Effector CD8-positive, alpha-beta T cell (primary cell): Measurements from ENCODE around the gene RER1.
A peak's percentile ranks its signal among the peaks of the same experiment; 100 is the strongest.

Experiments used
- DNase-seq: peaks from one replicate; lab custom pipeline; 2025; lab: John Stamatoyannopoulos, UW

RER1 gene

DNA sequence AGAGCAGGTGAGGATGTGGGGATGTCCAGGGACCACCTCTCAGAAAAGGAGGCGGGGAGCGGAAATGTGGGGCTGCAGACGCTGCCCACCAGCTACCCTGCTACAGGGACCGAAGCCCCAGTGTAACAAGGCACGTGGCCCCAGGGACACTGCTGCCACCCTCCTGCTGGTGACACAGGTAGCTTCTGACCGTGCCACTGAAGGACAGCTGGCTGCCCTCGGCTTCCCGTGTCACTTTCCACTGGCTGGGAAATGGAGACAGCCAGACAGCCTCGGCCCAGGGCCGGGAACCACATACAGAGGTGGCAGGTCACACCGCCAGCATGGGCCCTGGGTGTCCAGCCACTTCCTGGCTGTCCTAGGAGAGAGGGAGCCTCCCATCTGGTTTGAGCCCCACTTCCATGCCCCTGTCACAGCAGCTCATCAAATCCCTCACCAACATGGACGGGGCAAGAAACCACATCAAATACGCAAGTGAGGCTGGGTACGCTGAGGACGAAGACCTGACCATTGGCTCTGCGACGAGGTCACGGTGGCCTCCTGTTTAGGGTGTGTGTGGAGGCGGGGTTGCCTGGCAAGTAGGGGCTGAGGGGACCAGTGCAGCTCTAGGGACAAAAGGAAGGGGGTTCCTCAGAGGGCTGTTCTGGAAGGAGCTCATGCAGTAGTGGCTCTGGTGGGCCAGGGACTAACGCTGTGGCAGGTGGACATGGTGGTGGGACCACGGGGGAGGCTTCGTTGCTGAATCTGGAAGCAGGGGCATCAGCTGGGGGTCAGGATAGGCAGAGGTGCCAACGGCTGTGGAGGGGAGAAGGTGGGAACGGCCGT lies 15.7 kb downstream of the RER1 start:
- DNase-seq: no peak

GRCh38 chr1:2407991-2408275 lies 16.3 kb downstream of the RER1 start:
- no peak for DNase-seq

DNA sequence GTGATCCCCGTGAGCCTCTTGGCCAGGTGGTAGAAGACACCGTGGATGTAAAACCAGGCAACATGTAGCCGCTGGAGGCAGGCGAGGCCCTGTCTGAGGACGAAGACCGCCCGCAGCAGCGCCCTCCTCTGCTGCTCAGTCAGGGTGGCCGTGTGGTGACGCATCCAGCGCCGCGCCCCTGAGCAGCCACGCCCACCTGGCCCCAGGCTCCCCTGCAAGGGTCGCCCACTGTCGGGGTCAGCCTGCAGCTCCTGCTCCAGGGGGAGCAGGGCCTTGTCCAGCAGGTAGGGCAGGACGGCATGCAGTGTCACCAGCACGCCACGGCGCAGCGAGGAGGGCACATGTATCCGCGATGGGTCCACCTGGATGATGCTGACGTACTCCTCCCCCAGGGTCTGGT lies 16.8 kb downstream of the RER1 start:
- DNase-seq: no peak

DNA sequence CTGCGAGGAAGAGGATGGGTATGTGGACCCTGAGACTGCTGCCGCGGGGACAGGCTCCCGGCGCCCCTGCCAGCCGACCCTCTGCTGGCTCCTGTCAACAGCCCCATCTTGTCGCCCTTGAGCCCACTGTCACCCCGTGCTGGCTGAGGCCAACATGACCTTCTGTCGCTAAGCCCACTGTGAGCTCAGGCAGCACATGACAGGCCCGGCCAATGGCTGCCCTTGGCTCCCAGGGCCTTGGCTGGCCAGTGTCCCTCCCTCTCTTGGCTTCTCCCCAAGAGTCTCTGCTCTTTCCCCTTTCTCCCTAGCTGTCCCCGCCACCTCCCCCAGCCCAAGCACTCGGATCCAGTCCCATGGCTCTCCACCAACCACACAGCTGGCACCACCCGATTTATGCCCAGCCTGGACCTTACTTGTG lies 17.2 kb downstream of the RER1 start:
- DNase-seq: no peak

DNA sequence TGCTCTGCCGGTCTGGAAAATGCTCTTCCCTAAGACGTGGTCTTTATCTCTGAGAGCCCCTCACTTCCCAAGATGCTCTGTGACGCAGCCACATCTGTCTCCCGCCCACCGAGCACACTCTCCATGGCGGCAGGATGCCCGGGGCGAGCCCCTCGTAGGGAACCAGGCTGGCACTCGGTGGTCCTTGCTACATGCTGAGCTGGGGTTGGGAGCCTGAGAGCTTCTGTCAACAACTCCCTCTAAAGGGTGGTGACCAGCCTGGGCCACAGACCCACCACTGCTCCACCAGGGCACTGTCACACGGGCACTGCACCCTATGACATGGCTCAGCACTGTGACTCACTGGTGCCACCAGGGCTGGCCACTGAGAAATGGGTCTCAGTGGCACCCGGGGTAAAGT lies 18.1 kb downstream of the RER1 start:
- no peak for DNase-seq

DNA sequence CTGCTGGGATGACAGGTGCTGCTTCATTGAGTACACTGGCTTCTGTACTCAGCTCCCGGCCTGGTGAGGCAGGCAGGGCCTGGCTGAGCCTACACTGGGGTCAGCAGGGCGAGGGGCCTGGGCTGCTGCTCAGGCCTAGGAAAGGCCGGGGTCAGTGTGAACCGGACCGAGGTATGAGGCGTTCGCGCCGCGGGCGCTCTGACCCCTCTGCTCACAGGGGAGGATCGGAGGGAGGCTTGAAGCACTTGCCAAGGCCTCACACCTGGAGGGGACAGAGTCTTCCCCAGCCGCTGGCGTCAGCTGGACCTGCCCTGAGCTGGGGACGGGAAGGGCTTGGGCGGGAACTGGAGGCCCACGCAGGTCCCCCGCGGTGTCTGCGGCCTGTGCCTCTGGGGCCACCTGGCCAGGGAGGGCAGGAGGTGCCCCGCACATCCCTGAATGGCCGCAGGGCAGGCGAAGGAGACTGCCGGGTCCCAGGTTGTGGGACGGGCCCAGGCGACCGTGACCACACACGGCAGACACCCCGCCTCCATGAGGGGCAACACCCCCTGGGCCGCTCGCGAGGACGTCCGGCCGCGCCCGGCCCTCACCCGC lies 20.3 kb downstream of the RER1 start:
- DNase-seq: no peak

GRCh38 chr1:2412395-2412772 lies 20.7 kb downstream of the RER1 start, which contains the start of gene PEX10:
TSS of gene PEX10 (minus strand) at chr1:2412564. CDS start at chr1:2412502, 62 bp downstream.
- DNase-seq: peak; percentile 94

- DNase-seq: no peak
Measured at GRCh38 chr1:2412773-2413494, 21.3 kb downstream of the RER1 start.

GRCh38 chr1:2413495-2414296 lies 22.1 kb downstream of the RER1 start:
- no peak for DNase-seq

DNA sequence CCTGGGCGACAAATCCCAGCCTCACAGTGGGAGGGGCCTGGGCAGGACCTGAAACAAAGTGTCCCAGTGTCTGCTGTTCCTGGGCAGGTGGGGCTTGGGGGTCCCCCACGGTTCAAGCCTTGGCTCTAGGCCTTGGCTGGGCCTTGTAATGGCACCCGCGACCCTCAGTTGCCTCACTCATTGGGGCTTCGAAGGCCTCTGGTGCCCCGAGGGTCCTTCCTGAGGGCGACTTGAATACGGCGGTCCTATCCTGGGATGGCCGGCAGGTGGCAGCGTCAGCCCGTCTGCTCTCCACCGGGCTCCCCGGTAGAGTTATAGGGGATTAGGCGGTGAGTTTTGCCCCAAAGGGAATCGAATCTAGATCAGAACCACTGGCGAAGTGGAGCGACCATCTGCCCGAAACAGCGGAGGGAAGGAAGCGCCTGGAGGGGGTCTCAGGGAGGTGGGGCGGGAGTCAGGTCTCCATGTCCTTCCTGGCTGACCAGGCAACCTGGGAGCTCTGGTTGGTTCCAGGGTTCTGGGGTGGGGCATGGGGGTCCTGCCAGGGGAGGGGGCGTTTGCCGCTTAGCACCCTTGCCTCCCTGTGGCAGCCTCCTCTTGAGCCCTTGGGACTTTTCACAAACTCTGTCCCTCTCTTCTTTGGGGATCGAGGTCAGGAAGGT lies 22.8 kb downstream of the RER1 start:
- DNase-seq: peak; percentile 69

GRCh38 chr1:2415337-2415736 lies 23.7 kb downstream of the RER1 start:
- no peak for DNase-seq

DNA sequence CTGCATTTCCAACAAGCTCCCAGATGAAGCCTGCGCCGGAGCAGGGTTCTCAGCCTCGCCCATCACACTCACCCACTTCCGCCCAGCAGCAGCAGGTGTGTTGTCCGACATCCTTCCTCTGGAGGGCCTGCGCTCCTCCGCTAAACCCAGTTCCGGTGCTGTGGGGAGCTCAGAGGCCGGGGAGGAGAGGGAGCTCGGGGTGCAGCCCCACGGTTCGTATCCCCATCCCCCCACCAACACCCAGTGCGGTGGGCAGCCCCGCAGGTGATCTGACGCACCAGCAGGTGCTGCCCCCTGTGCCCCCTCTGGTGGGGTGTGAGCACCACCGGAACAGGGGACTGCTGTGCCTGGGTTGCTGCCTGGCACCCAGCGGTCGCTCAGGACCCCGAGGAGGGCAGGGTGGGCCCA lies 24.2 kb downstream of the RER1 start:
- DNase-seq: no peak

DNA sequence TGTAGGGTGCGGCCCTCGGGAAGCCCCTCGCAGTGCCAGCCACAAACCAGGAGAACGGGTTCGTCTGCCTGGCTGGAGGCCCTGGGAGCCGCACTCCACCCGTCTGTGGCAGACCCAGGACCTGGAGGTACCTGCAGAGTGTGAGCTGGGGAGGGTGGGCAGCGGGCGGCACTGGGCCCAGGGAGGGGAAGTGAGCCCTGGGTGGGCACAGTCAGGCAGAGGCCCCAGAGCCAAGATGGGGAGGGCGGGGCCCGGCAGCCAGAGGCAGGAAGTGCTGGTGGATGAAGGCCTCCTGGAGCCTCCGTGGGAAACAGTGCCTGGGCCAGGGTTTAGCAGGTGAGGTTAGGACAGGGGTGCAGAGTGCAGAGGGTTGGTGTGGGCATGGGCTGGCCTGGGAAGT lies 24.8 kb downstream of the RER1 start:
- DNase-seq: peak; percentile 16

DNA sequence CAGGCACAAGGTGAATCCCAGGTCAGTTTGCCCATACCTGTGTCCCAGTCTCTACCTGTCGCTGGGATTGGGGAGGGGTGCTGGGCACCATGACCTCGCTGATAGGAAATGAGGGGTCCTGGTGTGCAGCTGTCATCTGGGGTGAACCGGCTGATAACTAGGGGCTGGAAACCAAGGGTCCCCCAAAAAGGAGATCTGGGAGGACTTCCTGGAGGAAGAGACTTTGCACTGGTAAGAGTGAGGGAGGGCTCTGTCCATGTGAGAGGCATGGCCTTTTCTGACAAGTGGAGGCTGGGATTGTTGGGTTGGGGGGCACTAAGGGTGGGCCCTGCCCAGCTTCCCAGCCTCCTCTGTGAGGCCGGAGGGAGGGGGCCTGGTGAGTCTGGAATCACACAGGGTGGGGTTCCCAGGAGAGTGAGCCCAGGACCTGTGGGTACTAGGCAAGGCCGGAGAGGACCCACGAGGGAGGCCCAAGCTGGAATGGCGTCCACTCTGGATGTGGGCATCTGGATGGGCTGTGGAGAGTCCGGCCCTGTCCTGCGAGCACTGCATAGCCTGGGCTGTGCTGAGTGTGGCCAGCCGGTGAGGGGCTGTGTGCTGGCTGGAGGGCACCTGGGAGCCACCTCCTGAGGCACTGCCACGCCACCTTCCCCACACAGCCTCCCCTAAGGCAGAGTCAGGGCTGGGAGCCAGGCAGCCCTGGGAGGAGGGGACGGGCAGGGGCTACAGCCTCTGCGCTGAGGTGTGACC lies 25.6 kb downstream of the RER1 start:
- DNase-seq: no peak

GRCh38 chr1:2417833-2418225 lies 26.2 kb downstream of the RER1 start:
- no peak for DNase-seq

DNA sequence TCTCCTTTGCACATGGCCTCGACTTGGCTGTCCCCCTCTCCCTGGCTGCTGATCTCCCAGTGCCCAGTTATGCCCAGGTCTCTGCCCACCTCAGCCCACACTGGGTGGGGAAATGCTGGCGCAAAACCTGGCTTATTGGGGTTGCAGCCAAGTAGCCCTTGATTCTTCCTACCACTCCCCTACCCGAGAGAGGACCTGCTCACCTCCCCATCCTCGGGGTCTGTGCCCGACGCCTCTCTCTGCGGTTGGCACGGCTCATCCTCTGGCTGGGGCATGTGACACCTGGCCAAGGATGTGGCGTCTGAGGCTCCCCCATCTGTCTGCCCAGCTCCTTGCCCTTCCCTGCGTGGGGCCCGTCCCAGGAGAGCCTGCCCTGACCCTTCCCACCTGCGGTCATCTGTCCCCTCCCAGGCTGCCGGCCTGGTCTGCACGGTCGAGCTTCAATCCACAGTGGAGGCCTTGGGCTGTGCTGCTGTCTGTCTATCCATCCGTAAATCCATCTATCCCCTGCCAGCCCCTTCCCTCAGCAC lies 27.2 kb downstream of the RER1 start:
- no peak for DNase-seq

DNA sequence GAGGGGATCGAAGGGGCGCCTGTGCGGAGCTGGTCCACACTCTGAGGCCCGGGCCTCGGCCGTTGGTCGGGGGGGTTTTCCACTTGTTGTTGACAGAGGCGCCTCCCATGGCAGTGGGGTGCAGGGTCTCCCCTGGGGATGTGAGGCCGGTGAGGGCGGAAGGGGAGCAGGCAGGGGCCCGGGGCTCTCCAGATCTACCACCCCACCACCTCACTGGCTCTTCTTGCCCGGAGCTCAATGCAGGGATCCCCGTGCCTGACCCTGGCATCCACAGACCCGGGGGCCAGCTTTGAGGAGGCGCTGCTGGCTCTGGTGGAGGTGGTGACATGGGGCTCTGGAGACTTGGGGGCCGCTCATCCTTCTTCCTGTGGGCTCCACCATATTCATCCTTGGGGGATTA lies 27.8 kb downstream of the RER1 start:
- no peak for DNase-seq

DNA sequence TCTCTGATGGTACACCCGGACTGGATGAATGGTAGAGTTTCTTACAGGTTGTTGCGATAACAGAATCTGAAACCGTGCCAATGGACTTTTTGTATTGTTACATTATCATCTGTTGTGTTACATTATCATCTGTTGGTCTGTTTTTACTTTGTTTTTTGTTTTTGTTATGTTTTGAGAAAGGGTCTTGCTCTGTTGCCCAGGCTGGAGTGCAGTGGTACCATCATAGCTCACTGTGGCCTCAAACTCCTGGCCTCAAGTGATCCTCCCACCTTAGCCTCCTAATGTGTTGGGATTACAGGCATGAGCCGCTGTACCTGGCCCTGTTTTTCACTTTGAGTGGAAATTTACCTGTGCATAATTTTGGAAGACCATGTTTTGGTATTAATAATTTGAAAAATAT lies 30.9 kb downstream of the RER1 start:
- DNase-seq: no peak

DNA sequence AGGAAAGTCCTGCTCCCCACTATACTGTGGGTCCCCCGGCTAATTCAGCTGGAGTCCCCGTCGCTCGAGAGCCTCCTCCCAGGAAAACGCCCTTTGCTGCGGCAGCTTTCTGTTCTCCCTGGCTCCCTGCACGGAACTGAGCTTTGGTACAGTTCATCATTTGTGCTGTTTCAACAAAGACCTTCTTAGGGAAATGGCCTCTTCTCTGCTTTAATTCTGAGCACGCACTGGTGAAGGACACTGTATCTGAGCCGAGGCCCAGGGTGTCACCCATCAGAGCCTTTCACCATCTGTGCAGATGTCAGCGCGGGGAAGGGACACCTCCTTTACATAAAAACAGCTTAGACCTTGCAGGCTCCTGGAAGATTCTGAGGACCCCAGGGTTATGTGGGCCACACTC lies 34.3 kb downstream of the RER1 start:
- DNase-seq: no peak

- DNase-seq: no peak
Measured at GRCh38 chr1:2426540-2426939, 34.9 kb downstream of the RER1 start.

DNA sequence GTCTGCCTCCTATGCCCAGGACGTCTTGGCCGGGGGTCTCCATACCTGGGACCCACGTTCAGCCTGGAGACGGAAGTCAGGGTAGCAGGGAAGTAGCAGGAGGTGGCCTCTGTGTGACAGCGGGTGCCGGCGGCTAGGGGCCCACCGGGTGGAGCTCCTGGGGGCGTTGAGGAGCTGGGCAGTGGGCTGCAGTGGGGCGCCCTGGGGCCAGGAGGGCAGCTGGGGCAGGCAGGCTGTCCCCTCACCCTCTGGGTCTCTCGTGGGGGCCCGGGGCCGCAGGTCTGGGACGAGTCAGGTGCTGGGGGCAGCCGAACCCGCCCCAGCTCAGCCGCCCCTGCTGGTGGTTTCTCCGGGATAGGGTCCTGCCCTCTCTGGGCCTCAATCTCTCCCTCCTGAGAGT lies 35.4 kb downstream of the RER1 start:
- no peak for DNase-seq
